Smooth muscle cell (in vitro differentiated cells): Measurements from ENCODE around the gene TVP23A. TPM values are rescaled to one million over a fixed set of nuclear protein-coding genes. Genes with fewer than 3 reads are reported as not detected.

Experiments used
- DNase-seq: peaks from one replicate; lab custom pipeline; 2025; ENCODE audit not compliant: unreplicated experiment; lab: John Stamatoyannopoulos, UW
- H2AFZ ChIP-seq: fragments of 200-600 bp; sonication (generic); 2 replicates; pipeline ENCODE4 v1.6.0; 2016; ENCODE audit warnings: antibody characterized with exemption, low read depth, mild to moderate bottlenecking
- H3F3A ChIP-seq: fragments of 200-600 bp; sonication (generic); 2 replicates; pipeline ENCODE4 v1.6.0; 2017; ENCODE audit warnings: antibody characterized with exemption, low read depth
- H3K27ac ChIP-seq: fragments of 200-600 bp; sonication (generic); 2 replicates; pipeline ENCODE4 v1.5.1; 2016; ENCODE audit warnings: low read depth, mild to moderate bottlenecking
- H3K27me3 ChIP-seq: fragments of 200-600 bp; sonication (generic); 2 replicates; pipeline ENCODE4 v1.6.1; 2016; ENCODE audit warnings: low read depth, mild to moderate bottlenecking
- H3K36me3 ChIP-seq: fragments of 200-600 bp; sonication (generic); 2 replicates; pipeline ENCODE4 v1.5.1; 2016; ENCODE audit warnings: low read depth
- H3K4me1 ChIP-seq: fragments of 200-600 bp; sonication (generic); 2 replicates; pipeline ENCODE4 v1.5.1; 2016; ENCODE audit warnings: low read depth
- H3K4me2 ChIP-seq: fragments of 200-600 bp; sonication (generic); 2 replicates; pipeline ENCODE4 v1.6.0; 2016; ENCODE audit warnings: mild to moderate bottlenecking
- H3K4me3 ChIP-seq: fragments of 200-600 bp; sonication (generic); 2 replicates; pipeline ENCODE4 v1.5.1; 2016; ENCODE audit warnings: mild to moderate bottlenecking
- H3K79me2 ChIP-seq: fragments of 200-600 bp; sonication (generic); 2 replicates; pipeline ENCODE4 v1.6.0; 2016; ENCODE audit warnings: low read depth, mild to moderate bottlenecking
- H3K9ac ChIP-seq: fragments of 200-600 bp; sonication (generic); 2 replicates; pipeline ENCODE4 v1.6.0; 2016; ENCODE audit warnings: low read depth
- H3K9me3 ChIP-seq: fragments of 200-600 bp; sonication (generic); replicated peaks from 2 replicates; pipeline ENCODE4 v1.5.1; 2016; ENCODE audit warnings: low read depth
- H4K20me1 ChIP-seq: fragments of 200-600 bp; sonication (generic); 2 replicates; pipeline ENCODE4 v1.6.0; 2016; ENCODE audit warnings: low read depth
- WGBS: methylation state at CpG from one replicate; pipeline ENCODE4 v1.1.7; 2016; ENCODE audit warnings: low lambda C conversion rate; 5-methylcytosine and 5-hydroxymethylcytosine counted together
- polyA plus RNA-seq: library from polyadenylated mRNA; unstranded; fragments of >200 nt; fragmentation: Nextera tagmentation; extraction: Ambion mirVana; gene quantifications from 2 replicates; pipeline ENCODE4 v1.2.1, GENCODE V29; 2016
- total RNA-seq: library from RNA; depleted of rRNA; stranded (reverse); fragments of >200 nt; gene quantifications from 2 replicates; pipeline ENCODE4 v1.2.3, GENCODE V29; 2014
- TF ChIP-seq, protein P1 (sequence below): fragments of 200-600 bp; sonication (generic); IDR thresholded peaks from 2 replicates; pipeline ENCODE4 v1.5.1; 2017; ENCODE audit warnings: borderline replicate concordance, mild to moderate bottlenecking, antibody characterized with exemption; ENCODE audit not compliant: insufficient read depth, poor library complexity, severe bottlenecking

The TVP23A gene
- total and polyA plus RNA-seq, 2 experiments from 2014 or later = 0.13 to 0.45 TPM

DNA sequence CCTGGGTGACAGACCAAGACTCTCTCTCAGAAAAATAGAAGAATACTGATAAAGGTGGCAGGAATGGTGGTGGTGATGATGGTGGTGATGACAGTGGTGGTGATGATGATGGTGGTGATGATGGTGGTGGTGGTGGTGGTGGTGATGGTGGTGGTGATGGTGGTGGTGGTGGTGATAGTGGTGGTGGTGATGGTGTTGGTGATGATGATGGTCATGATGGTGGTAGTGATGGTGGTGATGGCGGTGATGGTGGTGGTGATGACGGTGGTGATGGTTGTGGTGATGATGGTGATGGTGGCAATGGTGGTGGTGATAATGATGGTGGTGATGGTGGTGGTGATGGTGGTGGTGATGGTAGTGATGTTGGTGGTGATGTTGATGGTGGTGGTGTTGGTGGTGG is 40.4 kb upstream of the TVP23A start:
- Histone ChIP-seq H3K4me3 (no peak overlapping the region), H3K27me3 (peaks cover 21% of the 10 kb centered on the region), H4K20me1 (no peaks in the 10 kb centered on the region), H3K4me1 (no peaks in the 10 kb centered on the region), H3K9ac (no peak overlapping the region), H3F3A (no peaks in the 10 kb centered on the region), H3K79me2 (no peaks in the 10 kb centered on the region), H2AFZ (no peak overlapping the region), H3K27ac (no peak overlapping the region), H3K4me2 (no peak overlapping the region), H3K9me3 (no peaks in the 10 kb centered on the region), H3K36me3 (no peaks in the 10 kb centered on the region)
- TF ChIP-seq, protein P1, sequence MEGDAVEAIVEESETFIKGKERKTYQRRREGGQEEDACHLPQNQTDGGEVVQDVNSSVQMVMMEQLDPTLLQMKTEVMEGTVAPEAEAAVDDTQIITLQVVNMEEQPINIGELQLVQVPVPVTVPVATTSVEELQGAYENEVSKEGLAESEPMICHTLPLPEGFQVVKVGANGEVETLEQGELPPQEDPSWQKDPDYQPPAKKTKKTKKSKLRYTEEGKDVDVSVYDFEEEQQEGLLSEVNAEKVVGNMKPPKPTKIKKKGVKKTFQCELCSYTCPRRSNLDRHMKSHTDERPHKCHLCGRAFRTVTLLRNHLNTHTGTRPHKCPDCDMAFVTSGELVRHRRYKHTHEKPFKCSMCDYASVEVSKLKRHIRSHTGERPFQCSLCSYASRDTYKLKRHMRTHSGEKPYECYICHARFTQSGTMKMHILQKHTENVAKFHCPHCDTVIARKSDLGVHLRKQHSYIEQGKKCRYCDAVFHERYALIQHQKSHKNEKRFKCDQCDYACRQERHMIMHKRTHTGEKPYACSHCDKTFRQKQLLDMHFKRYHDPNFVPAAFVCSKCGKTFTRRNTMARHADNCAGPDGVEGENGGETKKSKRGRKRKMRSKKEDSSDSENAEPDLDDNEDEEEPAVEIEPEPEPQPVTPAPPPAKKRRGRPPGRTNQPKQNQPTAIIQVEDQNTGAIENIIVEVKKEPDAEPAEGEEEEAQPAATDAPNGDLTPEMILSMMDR = no peak
- DNase-seq = no peak
- WGBS = 59% methylated on average over 2 of the region's 2 CpGs

DNA sequence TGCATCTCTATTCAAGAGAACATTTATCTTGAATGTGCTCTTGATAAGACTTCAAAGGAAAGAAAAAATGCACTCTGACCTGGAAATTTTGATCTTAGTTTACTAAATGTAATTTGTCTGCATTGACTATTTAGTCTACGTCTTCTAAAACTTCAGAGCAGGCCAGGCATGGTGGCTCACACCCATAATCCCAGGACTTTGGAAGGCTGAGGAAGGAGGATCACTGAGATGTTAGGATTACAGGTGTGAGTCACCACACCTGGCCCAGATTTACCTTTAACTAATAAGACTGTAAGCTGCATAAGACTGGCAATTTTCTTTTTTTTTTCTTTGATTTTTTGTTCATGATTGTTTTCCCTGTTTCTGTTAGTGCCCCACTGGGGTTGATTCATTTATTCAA is 39.6 kb upstream of the TVP23A start:
- no peak overlapping the region for H3K27ac ChIP-seq

DNA sequence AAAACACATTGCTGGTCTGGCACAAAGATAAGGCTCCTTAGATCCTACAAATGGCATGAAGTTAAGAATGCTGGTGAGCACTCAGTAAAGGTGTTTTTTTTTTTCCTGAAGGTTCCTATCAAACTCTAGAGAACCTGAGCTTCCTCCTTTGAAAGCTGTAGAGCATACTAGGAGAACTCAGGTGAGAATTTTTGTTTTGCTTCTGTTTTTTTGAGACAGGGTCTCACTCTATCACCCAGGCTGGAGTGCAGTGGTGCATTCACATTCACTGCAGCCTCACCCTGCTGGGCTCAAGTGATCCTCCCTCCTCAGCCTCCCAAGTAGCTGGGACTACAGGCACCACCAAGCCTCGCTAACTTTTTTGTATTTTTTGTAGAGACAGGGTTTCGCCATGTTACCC is 37.4 kb upstream of the TVP23A start:
- no peak for DNase-seq
- Histone ChIP-seq H3K36me3 (no peaks in the 10 kb centered on the region), H3K27ac (no peak overlapping the region), H3F3A (no peaks in the 10 kb centered on the region), H4K20me1 (no peaks in the 10 kb centered on the region), H3K4me3 (no peak overlapping the region), H3K9ac (no peak overlapping the region), H3K9me3 (no peaks in the 10 kb centered on the region), H3K27me3 (peaks cover 4% of the 10 kb centered on the region), H2AFZ (no peak overlapping the region), H3K79me2 (no peaks in the 10 kb centered on the region), H3K4me1 (no peaks in the 10 kb centered on the region), H3K4me2 (no peak overlapping the region)
- TF ChIP-seq, protein P1 = no peak
- WGBS = 87% methylated on average over 2 of the region's 2 CpGs

More for the DNA sequence above, 39.6 kb upstream of the TVP23A start:
- 97% methylated on average over 1 of the region's 1 CpG for WGBS
- Histone ChIP-seq H3K79me2 (no peaks in the 10 kb centered on the region), H3K27me3 (peaks cover 21% of the 10 kb centered on the region), H3K4me2 (no peak overlapping the region), H3K9me3 (no peaks in the 10 kb centered on the region), H3K4me3 (no peak overlapping the region), H3K9ac (no peak overlapping the region), H3K4me1 (no peaks in the 10 kb centered on the region), H4K20me1 (no peaks in the 10 kb centered on the region), H2AFZ (no peak overlapping the region), H3F3A (no peaks in the 10 kb centered on the region), H3K36me3 (no peaks in the 10 kb centered on the region)
- TF ChIP-seq, protein P1 = no peak
- no peak for DNase-seq

DNA sequence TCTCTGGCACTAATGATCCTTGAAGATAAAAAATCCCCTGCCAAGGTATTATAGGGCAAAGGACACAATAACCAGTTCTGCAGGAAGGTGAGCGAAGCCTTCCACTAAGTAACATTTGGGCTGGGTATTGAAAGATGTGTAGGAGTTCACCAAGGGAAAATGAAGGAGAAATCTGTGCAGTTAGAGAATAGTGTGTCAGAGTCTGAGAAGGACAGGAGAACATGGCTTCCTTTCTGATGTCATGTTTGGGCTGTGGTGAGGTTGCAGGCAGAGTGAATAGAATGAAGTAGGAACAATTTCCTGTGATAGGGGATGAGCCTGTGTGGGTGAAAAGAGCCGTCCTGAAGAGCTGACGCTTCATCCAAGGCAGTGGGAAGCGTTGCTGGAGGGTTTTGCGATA is 34.4 kb upstream of the TVP23A start:
- Histone ChIP-seq H3F3A (no peaks in the 10 kb centered on the region), H3K9me3 (no peaks in the 10 kb centered on the region), H3K27me3 (peaks cover 15% of the 10 kb centered on the region), H2AFZ (no peak overlapping the region), H3K9ac (no peak overlapping the region), H3K36me3 (no peaks in the 10 kb centered on the region), H3K27ac (no peak overlapping the region), H4K20me1 (no peaks in the 10 kb centered on the region), H3K4me1 (no peaks in the 10 kb centered on the region), H3K4me2 (no peak overlapping the region), H3K4me3 (no peak overlapping the region), H3K79me2 (no peaks in the 10 kb centered on the region)
- no peak for DNase-seq
- TF ChIP-seq, protein P1 = no peak
- WGBS = 86% methylated on average over 5 of the region's 5 CpGs
